ENCODE results near the gene MYOZ1.

MYOZ1 gene

GRCh38 chr10:73584737-73585136, 56.5 kb downstream of the MYOZ1 start:
- no peak for DNase-seq (ENCODE audit: low spot score)
- no peak overlapping the region for H3K27ac ChIP-seq
- POLR2A ChIA-PET (ENCODE audit: low non-redundant PET): no interaction called here
- no peak for TF ChIP-seq CTCF (conservative IDR thresholded peaks at IDR 0.05; ENCODE audit: low read depth)
- CTCF ChIA-PET: interaction anchor here (1.1 kb wide), 1 partner anchor 60 kb away, joined by 3 read pairs; no protein-coding TSS in a partner anchor

- H3K27ac ChIP-seq: no peak overlapping the region
- TF ChIP-seq CTCF (conservative IDR thresholded peaks at IDR 0.05; ENCODE audit: low read depth): no peak
- DNase-seq (ENCODE audit: low spot score): no peak
- POLR2A ChIA-PET (ENCODE audit: low non-redundant PET): interaction anchor here (0.6 kb wide), 1 partner anchor 159 kb away, joined by 9 read pairs; no protein-coding TSS in a partner anchor
- CTCF ChIA-PET: interaction anchor here (1.1 kb wide), 1 partner anchor 11 kb away, joined by 3 read pairs; no protein-coding TSS in a partner anchor
These were observed 59.4 kb downstream of the MYOZ1 start for GRCh38 chr10:73581918-73582317.
